Activated T-helper 1 cell treated with anti-CD3 and anti-CD28 coated beads, Interleukin-12 subunit alpha, Interleukin-12 subunit beta, Interleukin-2, Interleukin-4 antibody, amounts not matched to agents 30 ng/mL and 10 ng/mL and 1 ng/mL, durations not matched to agents 14 hours and 24 hours and 36 hours (primary cell): ENCODE results near the gene SLIT1. TPM values are rescaled to one million over a fixed set of nuclear protein-coding genes. Genes with fewer than 3 reads are reported as not detected.

Experiments used
- DNase-seq: peaks from one replicate; pipeline ENCODE4 v3.0.0; 2021; ENCODE audit warnings: low spot score
- H3K27ac Mint-ChIP-seq: one replicate; pipeline ENCODE4 v1.8.0; 2021; ENCODE audit warnings: mild to moderate bottlenecking, mixed read lengths
- H3K27me3 Mint-ChIP-seq: one replicate; pipeline ENCODE4 v1.8.0; 2022; ENCODE audit warnings: mild to moderate bottlenecking, moderate library complexity, mixed read lengths; ENCODE audit not compliant: insufficient read depth
- H3K36me3 Mint-ChIP-seq: one replicate; pipeline ENCODE4 v1.8.0; 2021; ENCODE audit warnings: low read depth, mixed read lengths
- H3K4me1 Mint-ChIP-seq: one replicate; pipeline ENCODE4 v1.8.0; 2021; ENCODE audit warnings: low read depth, mixed read lengths
- H3K4me3 Mint-ChIP-seq: one replicate; pipeline ENCODE4 v1.8.0; 2021; ENCODE audit warnings: mild to moderate bottlenecking, moderate library complexity, mixed read lengths
- H3K9me3 Mint-ChIP-seq: one replicate; pipeline ENCODE4 v1.8.0; 2021; ENCODE audit warnings: mixed read lengths
- intact Hi-C: fragments of 100-400 bp; cut with micrococcal nuclease; formaldehyde crosslinking; loops from one replicate; pipeline ENCODE4 v1.15.1; 2024
- total RNA-seq: library from RNA; stranded (reverse); gene quantifications from 2 replicates; pipeline ENCODE4 v1.2.3, GENCODE V29; 2022

Gene SLIT1
- total RNA-seq, 1 donor from 2014 or later, result 0.08 TPM

DNA sequence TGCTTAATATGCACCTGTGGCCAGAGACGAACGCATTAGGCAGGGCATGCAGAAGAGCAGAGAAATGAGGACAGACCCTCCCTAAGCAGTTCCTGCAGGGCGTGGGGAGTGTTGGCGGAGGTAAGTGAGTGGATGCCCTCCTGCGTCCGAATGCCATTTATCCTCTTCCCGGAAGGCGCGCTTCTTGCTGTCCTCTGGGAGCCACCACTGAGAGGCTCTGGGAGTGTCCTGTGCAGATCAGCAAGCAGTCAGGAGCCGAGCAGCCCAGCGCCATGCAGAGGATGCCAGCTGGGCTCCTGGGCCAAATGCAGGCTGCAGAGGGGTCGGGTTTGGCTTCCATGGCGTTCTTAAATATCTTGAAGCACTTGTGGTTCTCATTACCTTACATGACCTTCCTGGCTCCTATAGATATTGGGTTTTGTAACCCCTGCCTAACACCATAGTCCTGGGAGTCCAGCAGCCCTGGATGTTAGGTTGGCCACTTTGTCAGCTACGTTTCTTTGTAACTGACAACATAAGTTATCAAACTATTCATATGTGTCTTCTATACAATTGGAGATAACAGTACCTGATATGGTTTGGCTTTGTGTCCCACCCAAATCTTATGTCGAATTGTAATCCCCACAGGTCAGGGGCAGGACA is 30.0 kb upstream of the SLIT1 start:
- Mint-ChIP-seq H3K27ac (no peak overlapping the region), H3K4me3 (no peak overlapping the region), H3K27me3 (no peaks in the 10 kb centered on the region), H3K9me3 (no peaks in the 10 kb centered on the region), H3K36me3 (peaks cover 6% of the 10 kb centered on the region), H3K4me1 (peaks cover 27% of the 10 kb centered on the region)
- DNase-seq, result no peak
- intact Hi-C loops, result loop anchor here (5.0 to 10.0 kb wide), 5 partner anchors 311 to 841 kb away; partner anchors contain the start of genes TLL2 and TM9SF3

- H3K36me3 Mint-ChIP-seq, result peaks cover 3% of the 10 kb centered on the region
- no peaks in the 10 kb centered on the region for H3K27me3 Mint-ChIP-seq
- intact Hi-C loops, result loop anchor here (10.0 kb wide), 4 partner anchors 309 to 839 kb away; partner anchors contain the start of gene TLL2
- DNase-seq, result no peak
- no peak overlapping the region for H3K27ac Mint-ChIP-seq
- H3K9me3 Mint-ChIP-seq, result no peaks in the 10 kb centered on the region
- H3K4me1 Mint-ChIP-seq, result peaks cover 18% of the 10 kb centered on the region
- H3K4me3 Mint-ChIP-seq, result no peak overlapping the region
Observed at GRCh38 chr10:97213431-97213830, 27.7 kb upstream of the SLIT1 start.

GRCh38 chr10:97211229-97211628 is 25.5 kb upstream of the SLIT1 start:
- Mint-ChIP-seq H3K4me1 (no peaks in the 10 kb centered on the region), H3K27ac (no peak overlapping the region), H3K9me3 (no peaks in the 10 kb centered on the region), H3K27me3 (no peaks in the 10 kb centered on the region), H3K4me3 (no peak overlapping the region), H3K36me3 (no peaks in the 10 kb centered on the region)
- intact Hi-C loops, result loop anchor here (2.0 to 10.0 kb wide), 5 partner anchors 130 to 836 kb away; partner anchors contain the start of gene TLL2
- no peak for DNase-seq

DNA sequence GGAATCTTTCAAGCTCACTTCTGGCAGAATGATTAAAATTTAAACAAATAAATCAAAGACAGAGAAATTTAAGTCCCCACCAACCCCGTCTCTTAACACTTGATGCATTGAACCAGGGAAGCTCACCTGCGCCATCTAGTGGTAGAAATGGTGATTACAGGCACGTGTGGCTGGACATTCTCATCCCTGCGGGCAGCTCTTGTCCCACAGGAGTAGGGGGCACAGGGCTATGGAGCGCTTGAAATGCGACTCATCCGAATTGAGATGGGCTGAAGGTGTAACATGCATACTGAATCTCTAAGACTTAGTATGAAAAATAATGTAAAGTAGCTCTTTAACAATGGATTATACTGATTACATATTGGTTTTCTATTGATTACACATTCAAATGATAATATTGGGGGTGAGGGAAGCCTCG is 24.8 kb upstream of the SLIT1 start:
- peaks cover 2% of the 10 kb centered on the region for H3K27me3 Mint-ChIP-seq
- no peaks in the 10 kb centered on the region for H3K36me3 Mint-ChIP-seq
- H3K9me3 Mint-ChIP-seq, result no peaks in the 10 kb centered on the region
- H3K4me3 Mint-ChIP-seq, result no peak overlapping the region
- no peaks in the 10 kb centered on the region for H3K4me1 Mint-ChIP-seq
- peak; percentile 41 for DNase-seq
- H3K27ac Mint-ChIP-seq, result no peak overlapping the region
- intact Hi-C loops, result loop anchor here (1.0 to 10.0 kb wide), 8 partner anchors 130 to 836 kb away; partner anchors contain the start of gene TLL2

- peaks cover 2% of the 10 kb centered on the region for H3K27me3 Mint-ChIP-seq
- H3K9me3 Mint-ChIP-seq, result no peaks in the 10 kb centered on the region
- no peak overlapping the region for H3K4me3 Mint-ChIP-seq
- intact Hi-C loops, result no loop called here
- H3K27ac Mint-ChIP-seq, result no peak overlapping the region
- no peak for DNase-seq
- no peaks in the 10 kb centered on the region for H3K36me3 Mint-ChIP-seq
- no peaks in the 10 kb centered on the region for H3K4me1 Mint-ChIP-seq
Observed at GRCh38 chr10:97207756-97208346, 22.1 kb upstream of the SLIT1 start.

GRCh38 chr10:97207131-97207530 is 21.4 kb upstream of the SLIT1 start:
- H3K4me3 Mint-ChIP-seq, result no peak overlapping the region
- DNase-seq, result no peak
- intact Hi-C loops, result no loop called here
- no peaks in the 10 kb centered on the region for H3K4me1 Mint-ChIP-seq
- H3K27ac Mint-ChIP-seq, result no peak overlapping the region
- H3K9me3 Mint-ChIP-seq, result no peaks in the 10 kb centered on the region
- H3K27me3 Mint-ChIP-seq, result peaks cover 5% of the 10 kb centered on the region
- no peaks in the 10 kb centered on the region for H3K36me3 Mint-ChIP-seq

DNA sequence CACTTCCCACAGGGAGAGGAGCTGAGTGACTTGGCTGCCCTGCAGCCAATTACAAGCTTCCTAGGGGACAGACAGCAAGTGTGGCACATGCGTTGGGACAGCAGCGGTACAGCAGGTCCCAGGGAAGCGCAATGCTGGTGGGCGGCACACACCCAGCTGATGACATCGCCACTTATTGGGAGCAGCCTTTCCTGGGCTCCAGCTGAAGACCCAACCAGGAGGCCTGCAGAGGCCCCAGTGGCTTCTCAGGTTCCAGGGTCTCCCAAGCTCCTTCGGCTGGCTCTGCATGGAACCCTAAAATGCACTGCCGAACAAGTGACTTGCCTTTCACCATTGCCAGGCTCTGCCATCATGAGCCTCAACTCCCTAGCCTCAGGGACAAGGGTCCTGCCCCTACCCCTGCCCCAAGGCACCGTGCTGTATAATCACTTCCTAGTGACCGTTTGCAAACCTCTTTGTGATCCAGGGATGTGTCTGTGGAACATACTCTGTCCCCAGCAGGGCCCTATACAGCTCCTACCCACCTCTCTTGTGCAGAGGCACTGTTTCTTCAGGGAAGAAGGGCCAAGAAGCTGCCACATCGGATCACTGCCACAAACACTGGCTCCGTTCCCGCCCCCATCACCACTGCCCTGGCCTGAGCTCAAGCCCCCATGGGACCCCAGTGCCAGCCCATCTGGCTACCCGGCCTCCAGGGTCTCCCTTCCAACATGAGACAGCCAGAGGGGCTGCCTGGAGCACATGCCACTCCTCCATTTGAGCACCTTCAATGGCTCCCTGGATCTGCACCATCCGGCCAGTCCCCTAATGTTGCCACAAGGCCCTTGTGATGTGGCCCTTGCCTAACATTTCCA is 19.3 kb upstream of the SLIT1 start:
- no peak for DNase-seq
- Mint-ChIP-seq H3K4me1 (no peaks in the 10 kb centered on the region), H3K36me3 (no peaks in the 10 kb centered on the region), H3K27ac (no peak overlapping the region), H3K9me3 (no peaks in the 10 kb centered on the region), H3K4me3 (no peak overlapping the region), H3K27me3 (peaks cover 12% of the 10 kb centered on the region)
- intact Hi-C loops, result no loop called here

- Mint-ChIP-seq H3K9me3 (no peaks in the 10 kb centered on the region), H3K27ac (no peak overlapping the region), H3K36me3 (no peaks in the 10 kb centered on the region), H3K4me3 (no peak overlapping the region), H3K27me3 (peaks cover 25% of the 10 kb centered on the region), H3K4me1 (no peaks in the 10 kb centered on the region)
- DNase-seq, result no peak
- intact Hi-C loops, result no loop called here
Observed at GRCh38 chr10:97203220-97203619, 17.5 kb upstream of the SLIT1 start.

DNA sequence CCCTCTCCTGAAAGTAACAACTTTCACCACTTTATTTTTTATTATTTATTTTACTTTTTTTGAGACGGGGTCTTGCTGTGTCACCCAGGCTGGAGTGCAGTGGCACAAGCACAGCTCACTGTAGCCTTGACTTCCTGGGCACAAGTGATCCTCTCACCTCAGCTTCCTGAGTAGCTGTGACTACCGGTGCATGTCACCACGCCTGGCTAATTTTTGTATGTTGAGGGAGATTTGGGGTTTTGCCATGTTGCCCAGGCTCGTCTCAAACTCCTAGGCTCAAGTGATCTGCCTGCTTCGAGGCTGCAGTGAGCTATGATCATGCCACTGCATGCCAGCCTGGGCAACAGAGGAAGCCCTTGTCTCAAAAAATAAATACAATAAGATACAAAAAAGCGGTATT is 14.9 kb upstream of the SLIT1 start:
- no peak for DNase-seq
- Mint-ChIP-seq H3K4me1 (peaks cover 11% of the 10 kb centered on the region), H3K9me3 (no peaks in the 10 kb centered on the region), H3K36me3 (no peaks in the 10 kb centered on the region), H3K27ac (no peak overlapping the region), H3K4me3 (no peak overlapping the region), H3K27me3 (peaks cover 48% of the 10 kb centered on the region)
- intact Hi-C loops, result no loop called here

GRCh38 chr10:97199152-97199551 is 13.4 kb upstream of the SLIT1 start:
- no peaks in the 10 kb centered on the region for H3K9me3 Mint-ChIP-seq
- H3K4me3 Mint-ChIP-seq, result no peak overlapping the region
- intact Hi-C loops, result no loop called here
- no peaks in the 10 kb centered on the region for H3K36me3 Mint-ChIP-seq
- DNase-seq, result no peak
- no peak overlapping the region for H3K27ac Mint-ChIP-seq
- peaks cover 13% of the 10 kb centered on the region for H3K4me1 Mint-ChIP-seq
- H3K27me3 Mint-ChIP-seq, result peaks cover 53% of the 10 kb centered on the region

GRCh38 chr10:97197030-97197500 is 11.3 kb upstream of the SLIT1 start:
- Mint-ChIP-seq H3K4me1 (peaks cover 13% of the 10 kb centered on the region), H3K36me3 (no peaks in the 10 kb centered on the region), H3K27ac (no peak overlapping the region), H3K27me3 (peaks cover 61% of the 10 kb centered on the region), H3K4me3 (no peak overlapping the region), H3K9me3 (no peaks in the 10 kb centered on the region)
- DNase-seq, result no peak
- intact Hi-C loops, result loop anchor here (2.0 kb wide), 1 partner anchor 34 kb away; no protein-coding TSS in a partner anchor

DNA sequence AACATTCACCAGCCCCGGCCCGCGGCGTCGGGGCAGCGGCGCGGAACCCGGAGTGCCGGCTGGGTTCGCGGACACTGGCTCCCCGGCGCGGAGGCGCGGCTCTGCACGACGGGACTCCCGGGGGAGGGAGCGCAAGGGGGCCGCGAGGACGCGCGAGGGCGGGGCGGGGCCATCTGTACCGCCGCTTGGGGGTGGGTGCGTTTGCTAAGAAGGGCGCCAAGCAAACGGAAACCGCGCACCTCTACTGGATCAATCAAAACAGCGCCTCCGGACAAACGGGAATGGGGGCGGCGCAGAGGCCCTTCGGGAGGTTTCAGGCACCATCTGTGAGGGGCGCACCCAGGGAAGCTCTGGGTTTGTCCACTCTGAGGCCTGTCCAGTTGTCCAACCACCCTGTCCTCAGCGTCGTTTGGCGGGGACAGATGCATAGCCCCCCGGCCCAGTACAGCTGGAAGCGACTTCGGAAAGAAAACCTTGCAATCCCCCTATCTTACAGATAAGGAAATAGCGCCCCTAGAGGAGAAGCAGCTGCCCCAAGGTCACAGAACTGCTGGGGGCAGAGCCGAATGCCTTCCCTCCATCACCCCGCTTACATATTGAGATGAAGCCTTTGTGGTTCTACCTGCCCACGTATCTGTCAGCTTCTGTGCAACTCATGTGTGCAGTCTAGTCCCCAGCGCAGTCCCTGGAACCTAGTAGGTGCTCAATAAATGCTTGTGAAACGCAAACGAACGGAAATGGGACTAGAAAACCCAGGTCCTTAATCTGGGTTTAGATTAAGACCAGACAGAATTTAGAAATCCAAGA is 10.7 kb upstream of the SLIT1 start:
- peaks cover 13% of the 10 kb centered on the region for H3K4me1 Mint-ChIP-seq
- intact Hi-C loops, result loop anchor here (1.0 to 2.0 kb wide), 2 partner anchors 34 to 115 kb away; no protein-coding TSS in a partner anchor
- no peaks in the 10 kb centered on the region for H3K9me3 Mint-ChIP-seq
- peak overlapping the region; percentile 75 for H3K4me3 Mint-ChIP-seq
- H3K27ac Mint-ChIP-seq, result no peak overlapping the region
- peak; percentile 50 for DNase-seq
- H3K36me3 Mint-ChIP-seq, result no peaks in the 10 kb centered on the region
- H3K27me3 Mint-ChIP-seq, result peaks cover 62% of the 10 kb centered on the region
